Osteoblast (primary cell): ENCODE data around the gene METTL1. TPM values are rescaled to one million over a fixed set of nuclear protein-coding genes. Genes with fewer than 3 reads are reported as not detected.
A peak's percentile ranks its signal among the peaks of the same experiment; 100 is the strongest.

Experiments used
- DNase-seq: peaks from one replicate; pipeline ENCODE4 v3.0.0; 2011; ENCODE audit warnings: low spot score, mixed read lengths; ENCODE audit not compliant: insufficient read length; ENCODE audit errors: missing footprints
- H2AFZ ChIP-seq: 2 replicates; pipeline ENCODE4 v1.6.0; 2011; ENCODE audit warnings: mild to moderate bottlenecking, low read length
- H3K27ac ChIP-seq: 2 replicates; pipeline ENCODE4 v1.5.1; 2011; ENCODE audit warnings: mild to moderate bottlenecking, low read depth, low read length, moderate library complexity
- H3K27me3 ChIP-seq: 2 replicates; pipeline ENCODE4 v1.6.0; 2012; ENCODE audit warnings: mild to moderate bottlenecking, control low read depth, inconsistent platforms, low read length, moderate library complexity; ENCODE audit not compliant: insufficient read depth
- H3K36me3 ChIP-seq: 2 replicates; pipeline ENCODE4 v1.5.1; 2011; ENCODE audit warnings: mild to moderate bottlenecking, low read length, control low read depth, moderate library complexity; ENCODE audit not compliant: insufficient read depth
- H3K4me1 ChIP-seq: 2 replicates; pipeline ENCODE4 v1.5.1; 2011; ENCODE audit warnings: mild to moderate bottlenecking, low read length, control low read depth, moderate library complexity; ENCODE audit not compliant: insufficient read depth
- H3K4me2 ChIP-seq: 2 replicates; pipeline ENCODE4 v1.6.0; 2011; ENCODE audit warnings: mild to moderate bottlenecking, low read length; ENCODE audit not compliant: insufficient read depth
- H3K4me3 ChIP-seq: fragments of 200-600 bp; sonication (generic); 3 replicates; pipeline ENCODE4 v1.5.1; 2012; ENCODE audit warnings: mild to moderate bottlenecking, low read length, inconsistent platforms; ENCODE audit not compliant: insufficient read depth
- H3K79me2 ChIP-seq: 2 replicates; pipeline ENCODE4 v1.6.0; 2012; ENCODE audit warnings: mild to moderate bottlenecking, low read length, control low read depth, inconsistent platforms; ENCODE audit not compliant: insufficient read depth
- H3K9me3 ChIP-seq: 2 replicates; pipeline ENCODE4 v1.5.1; 2011; ENCODE audit warnings: low read depth, low read length, control low read depth
- H4K20me1 ChIP-seq: 2 replicates; pipeline ENCODE4 v1.6.0; 2012; ENCODE audit warnings: mild to moderate bottlenecking, low read length, control low read depth; ENCODE audit not compliant: insufficient read depth
- total RNA-seq: library from RNA; depleted of rRNA; stranded (reverse); fragments of >200 nt; gene quantifications from 2 replicates; pipeline ENCODE4 v1.2.3, GENCODE V29; 2012
- TF ChIP-seq, protein P1 (sequence below): IDR thresholded peaks from 2 replicates; pipeline ENCODE4 v1.5.1; 2011; ENCODE audit warnings: mild to moderate bottlenecking, low read depth, low read length, moderate library complexity; ENCODE audit errors: extremely low read depth

The METTL1 gene
- total RNA-seq, 1 donor = 2.9 TPM

- Histone ChIP-seq H3K36me3 (no peaks in the 10 kb centered on the region), H4K20me1 (peaks cover 4% of the 10 kb centered on the region), H3K4me2 (peak overlapping the region; percentile 58), H3K4me3 (no peak overlapping the region), H2AFZ (no peak overlapping the region), H3K27ac (no peak overlapping the region), H3K4me1 (peaks cover 9% of the 10 kb centered on the region), H3K27me3 (peaks cover 75% of the 10 kb centered on the region), H3K79me2 (no peaks in the 10 kb centered on the region), H3K9me3 (no peaks in the 10 kb centered on the region)
- TF ChIP-seq, protein P1, sequence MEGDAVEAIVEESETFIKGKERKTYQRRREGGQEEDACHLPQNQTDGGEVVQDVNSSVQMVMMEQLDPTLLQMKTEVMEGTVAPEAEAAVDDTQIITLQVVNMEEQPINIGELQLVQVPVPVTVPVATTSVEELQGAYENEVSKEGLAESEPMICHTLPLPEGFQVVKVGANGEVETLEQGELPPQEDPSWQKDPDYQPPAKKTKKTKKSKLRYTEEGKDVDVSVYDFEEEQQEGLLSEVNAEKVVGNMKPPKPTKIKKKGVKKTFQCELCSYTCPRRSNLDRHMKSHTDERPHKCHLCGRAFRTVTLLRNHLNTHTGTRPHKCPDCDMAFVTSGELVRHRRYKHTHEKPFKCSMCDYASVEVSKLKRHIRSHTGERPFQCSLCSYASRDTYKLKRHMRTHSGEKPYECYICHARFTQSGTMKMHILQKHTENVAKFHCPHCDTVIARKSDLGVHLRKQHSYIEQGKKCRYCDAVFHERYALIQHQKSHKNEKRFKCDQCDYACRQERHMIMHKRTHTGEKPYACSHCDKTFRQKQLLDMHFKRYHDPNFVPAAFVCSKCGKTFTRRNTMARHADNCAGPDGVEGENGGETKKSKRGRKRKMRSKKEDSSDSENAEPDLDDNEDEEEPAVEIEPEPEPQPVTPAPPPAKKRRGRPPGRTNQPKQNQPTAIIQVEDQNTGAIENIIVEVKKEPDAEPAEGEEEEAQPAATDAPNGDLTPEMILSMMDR = no peak
- DNase-seq = peak; percentile 71
These were observed 36.6 kb downstream of the METTL1 start for GRCh38 chr12:57735198-57735855.

DNA sequence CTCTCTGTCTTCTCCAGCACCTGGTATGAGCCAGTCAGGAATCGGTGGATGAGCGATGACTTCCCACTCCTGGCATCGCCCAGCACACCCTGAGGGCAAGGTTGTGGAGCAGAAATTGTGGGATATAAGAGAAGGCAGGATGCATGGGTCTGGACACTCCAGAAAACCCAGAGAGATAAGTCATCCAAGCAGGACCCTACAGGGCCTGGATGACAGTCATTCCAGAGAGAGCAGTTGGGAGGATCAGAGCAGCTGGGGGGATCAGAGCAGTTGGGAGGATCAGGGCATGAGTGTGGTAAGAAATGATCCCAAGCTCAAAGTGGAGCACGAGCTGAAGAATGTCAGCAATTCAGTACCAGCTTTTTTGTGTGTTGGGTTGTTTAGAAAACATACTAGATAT lies 37.3 kb downstream of the METTL1 start:
- Histone ChIP-seq H3K4me3 (no peak overlapping the region), H3K36me3 (no peaks in the 10 kb centered on the region), H3K27me3 (peaks cover 71% of the 10 kb centered on the region), H3K27ac (no peak overlapping the region), H3K9me3 (no peaks in the 10 kb centered on the region), H3K79me2 (no peaks in the 10 kb centered on the region), H3K4me2 (no peak overlapping the region), H3K4me1 (peaks cover 9% of the 10 kb centered on the region), H4K20me1 (peaks cover 4% of the 10 kb centered on the region), H2AFZ (no peak overlapping the region)
- TF ChIP-seq, protein P1 = no peak
- peak; percentile 69 for DNase-seq

DNA sequence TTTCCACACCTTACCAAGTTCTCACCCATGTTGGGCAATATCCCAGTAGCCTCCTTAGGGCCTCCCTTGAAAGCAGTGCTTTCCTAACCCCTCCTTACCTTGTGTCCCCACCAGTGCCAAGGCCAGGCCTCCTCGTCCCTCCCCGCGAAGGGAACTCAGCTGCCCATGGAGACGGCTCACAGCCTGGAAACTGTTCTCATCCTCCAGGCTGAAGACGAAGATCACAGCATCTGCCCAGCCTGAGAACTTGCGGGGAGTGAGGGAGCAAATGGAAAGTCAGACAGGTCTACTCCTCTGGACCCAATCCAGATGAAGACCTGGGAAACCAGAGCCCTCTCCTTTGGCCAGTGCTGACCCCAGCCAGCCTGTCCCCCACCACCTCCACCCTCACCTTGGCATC lies 38.0 kb downstream of the METTL1 start:
- Histone ChIP-seq H3K27ac (no peak overlapping the region), H4K20me1 (peaks cover 4% of the 10 kb centered on the region), H2AFZ (no peak overlapping the region), H3K36me3 (no peaks in the 10 kb centered on the region), H3K9me3 (no peaks in the 10 kb centered on the region), H3K79me2 (no peaks in the 10 kb centered on the region), H3K4me2 (no peak overlapping the region), H3K4me1 (peaks cover 9% of the 10 kb centered on the region), H3K4me3 (no peak overlapping the region), H3K27me3 (peaks cover 64% of the 10 kb centered on the region)
- TF ChIP-seq, protein P1 = no peak
- no peak for DNase-seq

DNA sequence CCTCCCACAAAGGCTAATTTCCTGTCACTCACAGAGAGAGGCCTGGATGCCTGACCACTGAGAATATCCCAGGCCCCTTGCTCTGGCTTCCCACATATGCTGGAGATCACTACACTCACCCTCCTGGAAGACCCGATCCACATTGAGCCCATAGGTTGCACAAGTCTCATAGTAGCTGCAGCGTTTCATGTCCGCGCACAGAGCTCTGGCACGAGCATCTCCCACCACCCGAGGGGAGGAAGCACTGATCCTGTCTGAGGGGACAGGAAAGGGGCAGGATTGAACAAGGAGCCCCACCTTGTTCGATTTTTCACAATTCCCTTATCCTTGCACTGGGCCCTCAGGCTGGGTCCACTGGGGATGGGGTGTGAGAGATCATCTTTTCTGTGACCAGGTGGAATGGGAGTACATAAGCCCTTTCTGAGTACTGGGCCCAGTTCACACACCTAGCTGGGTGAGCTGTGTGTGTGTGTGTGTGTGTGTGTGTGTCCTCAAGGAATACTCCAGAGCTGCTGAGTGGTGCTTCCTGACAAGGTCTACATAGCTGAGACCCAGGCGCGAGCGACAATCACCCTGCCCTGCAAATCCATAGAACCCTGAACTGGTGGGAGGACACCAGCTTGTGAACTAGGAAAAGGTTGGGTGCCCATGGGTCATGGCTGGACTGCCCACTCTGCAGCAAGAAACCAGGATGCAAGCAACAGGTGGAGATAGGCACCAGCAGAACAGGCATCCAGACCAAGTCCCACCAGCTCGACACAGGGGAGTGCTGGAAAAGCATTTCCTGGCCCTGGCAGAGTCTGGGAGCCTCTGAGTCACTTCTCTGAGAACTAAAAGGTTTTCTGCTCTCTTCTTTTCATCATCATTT lies 38.9 kb downstream of the METTL1 start:
- no peak overlapping the region for H2AFZ ChIP-seq
- no peaks in the 10 kb centered on the region for H3K9me3 ChIP-seq
- H4K20me1 ChIP-seq = peaks cover 4% of the 10 kb centered on the region
- no peak overlapping the region for H3K27ac ChIP-seq
- TF ChIP-seq, protein P1 = no peak
- H3K4me1 ChIP-seq = peaks cover 9% of the 10 kb centered on the region
- no peaks in the 10 kb centered on the region for H3K79me2 ChIP-seq
- H3K4me3 ChIP-seq = no peak overlapping the region
- H3K4me2 ChIP-seq = no peak overlapping the region
- DNase-seq = peak; percentile 79
- no peaks in the 10 kb centered on the region for H3K36me3 ChIP-seq
- peaks cover 57% of the 10 kb centered on the region for H3K27me3 ChIP-seq
